GM19372 (cell line): ENCODE data around the gene KCNJ6.

ENCODE experiments used
- ATAC-seq: cut with Tn5 transposase; IDR thresholded peaks from one replicate; pipeline ENCODE4 v1.9.1; 2021; ENCODE audit warnings: mild to moderate bottlenecking, low read depth, moderate library complexity; ENCODE audit not compliant: unreplicated experiment

The KCNJ6 gene

GRCh38 chr21:37561941-37562919 lies 354.0 kb downstream of the KCNJ6 start:
- ATAC-seq = no peak

GRCh38 chr21:37561506-37561905 lies 354.8 kb downstream of the KCNJ6 start:
- ATAC-seq = no peak

- no peak for ATAC-seq
Measured at GRCh38 chr21:37560385-37560784, 355.9 kb downstream of the KCNJ6 start.

GRCh38 chr21:37558676-37559211 lies 357.5 kb downstream of the KCNJ6 start:
- no peak for ATAC-seq
